Measurements from ENCODE around the gene UNC119. TPM values are rescaled to one million over a fixed set of nuclear protein-coding genes. Genes with fewer than 3 reads are reported as not detected.

Gene UNC119
- total and polyA plus RNA-seq, 2 experiments from 2014 or later: 39.0 to 78.4 TPM

GRCh38 chr17:28545787-28546415 is 6.5 kb downstream of the UNC119 start:
- H3K4me2 ChIP-seq: no peak overlapping the region
- Mint-ChIP-seq H3K4me3 (no peak overlapping the region; the same call in 2 of the 3 replicates), H3K9me3 (no peaks in the 10 kb centered on the region), H3K36me3 (ENCODE audit: low read depth) (no peaks in the 10 kb centered on the region; the same call in 2 of the 3 replicates), H3K27me3 (ENCODE audit: insufficient read depth, low read depth, poor library complexity) (peaks cover 10% of the 10 kb centered on the region), H3K27ac (no peak overlapping the region), H3K4me1 (peaks cover 25% of the 10 kb centered on the region)
- no peaks in the 10 kb centered on the region for H3K9me2 ChIP-seq (ENCODE audit: insufficient read depth)
- no peak for DNase-seq (ENCODE audit: low spot score)
- TF ChIP-seq ZNF462 (CRISPR knock-in tag; IDR thresholded peaks at IDR 0.05): no peak
- TF ChIP-seq CREB1 (CRISPR knock-in tag; IDR thresholded peaks at IDR 0.05; ENCODE audit: low read depth): no peak
- no peaks in the 10 kb centered on the region for H3F3A ChIP-seq (replicated peaks; ENCODE audit: low read depth)
- ATAC-seq: no peak
- H3K36me3 ChIP-seq (ENCODE audit: insufficient read depth): no peaks in the 10 kb centered on the region
- no peaks in the 10 kb centered on the region for H3K79me2 ChIP-seq (replicated peaks; ENCODE audit: insufficient read depth)
- H4K20me1 ChIP-seq (replicated peaks; ENCODE audit: insufficient read depth): no peaks in the 10 kb centered on the region
- H3K4me1 ChIP-seq (ENCODE audit: insufficient read depth): peaks cover 9% of the 10 kb centered on the region
- no peak overlapping the region for H3K4me3 ChIP-seq
- no peaks in the 10 kb centered on the region for H3K27me3 ChIP-seq (ENCODE audit: insufficient read depth)
- H2AFZ ChIP-seq: no peak overlapping the region
- no peak overlapping the region for H3K27ac ChIP-seq (ENCODE audit: low read depth)

DNA sequence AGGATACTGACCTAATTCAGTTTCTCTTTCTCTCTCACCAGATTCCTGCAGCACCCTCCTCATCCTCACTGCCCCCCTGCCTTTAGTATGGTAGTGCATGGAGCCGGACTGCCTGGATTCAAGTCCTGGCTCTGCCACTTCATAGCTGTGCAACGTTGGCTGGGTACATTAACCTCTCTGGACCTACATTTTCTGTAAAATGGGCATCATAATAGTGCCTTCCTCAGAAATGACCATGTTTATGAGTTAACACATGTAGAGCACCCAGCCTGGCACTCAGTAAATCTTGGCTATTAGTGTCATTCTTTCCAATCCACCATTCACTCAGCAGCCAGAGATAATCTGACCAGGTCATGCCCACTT is 7.3 kb downstream of the UNC119 start:
- H3K79me2 ChIP-seq (replicated peaks; ENCODE audit: insufficient read depth): no peaks in the 10 kb centered on the region
- H3K27ac ChIP-seq (ENCODE audit: low read depth): 0 out of 2 replicates have a peak overlapping the region, but pooled peaks have one; percentile 0
- H2AFZ ChIP-seq: no peak overlapping the region
- H3F3A ChIP-seq (replicated peaks; ENCODE audit: low read depth): no peaks in the 10 kb centered on the region
- no peak overlapping the region for H3K4me2 ChIP-seq
- no peaks in the 10 kb centered on the region for H3K36me3 ChIP-seq (ENCODE audit: insufficient read depth)
- no peaks in the 10 kb centered on the region for H3K9me2 ChIP-seq (ENCODE audit: insufficient read depth)
- no peaks in the 10 kb centered on the region for H4K20me1 ChIP-seq (replicated peaks; ENCODE audit: insufficient read depth)
- DNase-seq (ENCODE audit: low spot score): no peak
- peaks cover 11% of the 10 kb centered on the region for H3K27me3 Mint-ChIP-seq (ENCODE audit: insufficient read depth, low read depth, poor library complexity)
- H3K36me3 Mint-ChIP-seq (ENCODE audit: low read depth): no peaks in the 10 kb centered on the region; the same call in 2 of the 3 replicates
- TF ChIP-seq REST (IDR thresholded peaks at IDR 0.05; ENCODE audit: unreplicated experiment) (no peak), NANOG (IDR thresholded peaks at IDR 0.05; ENCODE audit: borderline replicate concordance) (no peak), ZNF331 (CRISPR knock-in tag; IDR thresholded peaks at IDR 0.05; ENCODE audit: low read depth) (no peak), STAT1 (IDR thresholded peaks at IDR 0.05; ENCODE audit: unreplicated experiment) (no peak), CREB1 (CRISPR knock-in tag; IDR thresholded peaks at IDR 0.05; ENCODE audit: low read depth) (no peak), ZNF114 (CRISPR knock-in tag; IDR thresholded peaks at IDR 0.05) (no peak), JUNB (IDR thresholded peaks at IDR 0.05; ENCODE audit: unreplicated experiment) (no peak)
- TF ChIP-seq, protein P1, sequence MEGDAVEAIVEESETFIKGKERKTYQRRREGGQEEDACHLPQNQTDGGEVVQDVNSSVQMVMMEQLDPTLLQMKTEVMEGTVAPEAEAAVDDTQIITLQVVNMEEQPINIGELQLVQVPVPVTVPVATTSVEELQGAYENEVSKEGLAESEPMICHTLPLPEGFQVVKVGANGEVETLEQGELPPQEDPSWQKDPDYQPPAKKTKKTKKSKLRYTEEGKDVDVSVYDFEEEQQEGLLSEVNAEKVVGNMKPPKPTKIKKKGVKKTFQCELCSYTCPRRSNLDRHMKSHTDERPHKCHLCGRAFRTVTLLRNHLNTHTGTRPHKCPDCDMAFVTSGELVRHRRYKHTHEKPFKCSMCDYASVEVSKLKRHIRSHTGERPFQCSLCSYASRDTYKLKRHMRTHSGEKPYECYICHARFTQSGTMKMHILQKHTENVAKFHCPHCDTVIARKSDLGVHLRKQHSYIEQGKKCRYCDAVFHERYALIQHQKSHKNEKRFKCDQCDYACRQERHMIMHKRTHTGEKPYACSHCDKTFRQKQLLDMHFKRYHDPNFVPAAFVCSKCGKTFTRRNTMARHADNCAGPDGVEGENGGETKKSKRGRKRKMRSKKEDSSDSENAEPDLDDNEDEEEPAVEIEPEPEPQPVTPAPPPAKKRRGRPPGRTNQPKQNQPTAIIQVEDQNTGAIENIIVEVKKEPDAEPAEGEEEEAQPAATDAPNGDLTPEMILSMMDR (conservative IDR thresholded peaks at IDR 0.05; ENCODE audit: low read depth in 2 of 2): no peak
- H3K9me3 Mint-ChIP-seq: no peaks in the 10 kb centered on the region
- H3K4me1 ChIP-seq (ENCODE audit: insufficient read depth): peaks cover 9% of the 10 kb centered on the region
- no peak overlapping the region for H3K27ac Mint-ChIP-seq
- H3K4me3 ChIP-seq: no peak overlapping the region
- H3K27me3 ChIP-seq (ENCODE audit: insufficient read depth): no peaks in the 10 kb centered on the region
- H3K4me1 Mint-ChIP-seq: peaks cover 22% of the 10 kb centered on the region
- no peak overlapping the region; the same call in 2 of the 3 replicates for H3K4me3 Mint-ChIP-seq
- ATAC-seq: no peak

Data from GM23338 (cell line).